ENCODE measurements around the gene CRELD1. TPM values are rescaled to one million over a fixed set of nuclear protein-coding genes. Genes with fewer than 3 reads are reported as not detected.

The CRELD1 gene, protein sequence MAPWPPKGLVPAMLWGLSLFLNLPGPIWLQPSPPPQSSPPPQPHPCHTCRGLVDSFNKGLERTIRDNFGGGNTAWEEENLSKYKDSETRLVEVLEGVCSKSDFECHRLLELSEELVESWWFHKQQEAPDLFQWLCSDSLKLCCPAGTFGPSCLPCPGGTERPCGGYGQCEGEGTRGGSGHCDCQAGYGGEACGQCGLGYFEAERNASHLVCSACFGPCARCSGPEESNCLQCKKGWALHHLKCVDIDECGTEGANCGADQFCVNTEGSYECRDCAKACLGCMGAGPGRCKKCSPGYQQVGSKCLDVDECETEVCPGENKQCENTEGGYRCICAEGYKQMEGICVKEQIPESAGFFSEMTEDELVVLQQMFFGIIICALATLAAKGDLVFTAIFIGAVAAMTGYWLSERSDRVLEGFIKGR
- polyA plus RNA-seq (2012; ENCODE audit: insufficient read length, low read depth), result 24.2 TPM

DNA sequence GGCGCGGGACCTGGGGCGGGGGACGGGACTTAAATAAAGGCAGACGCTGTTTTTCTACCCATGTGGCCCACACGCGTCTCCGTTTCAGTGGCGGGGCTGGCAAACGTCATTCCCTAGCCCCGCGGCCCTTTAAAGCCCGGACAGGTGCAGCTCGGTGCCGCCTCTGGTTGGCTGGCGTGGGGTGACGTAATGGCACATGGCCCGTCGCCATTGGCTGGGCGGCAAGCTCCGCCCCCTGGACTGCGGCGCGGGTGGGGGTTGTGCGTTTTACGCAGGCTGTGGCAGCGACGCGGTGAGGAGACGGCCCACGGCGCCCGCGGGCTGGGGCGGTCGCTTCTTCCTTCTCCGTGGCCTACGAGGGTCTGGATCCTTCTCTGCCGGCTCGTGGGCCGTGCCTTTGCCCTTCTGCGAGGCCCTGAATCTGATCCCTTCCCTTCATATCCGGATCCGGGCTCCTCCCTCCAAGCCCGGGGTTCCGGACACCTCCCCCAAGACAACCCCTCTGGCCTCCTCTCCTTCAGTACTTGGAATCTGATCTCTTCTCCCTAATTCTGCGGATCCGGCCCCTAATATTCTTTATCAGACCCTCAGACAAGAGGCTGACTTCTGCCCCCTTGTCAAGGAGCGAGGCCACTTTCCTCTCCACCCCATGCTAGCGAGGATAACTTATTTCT is at the start of gene CRELD1:
Gene CRELD1 (plus strand): TSS at position 274 of the 674 bp plus-strand sequence. CDS start 605 bp downstream, outside the sequence.
- TF ChIP-seq POLR2AphosphoS5 (IDR thresholded peaks at IDR 0.05; ENCODE audit: low read depth, low read length) (peak; percentile 77), TAF1 (IDR thresholded peaks at IDR 0.05; ENCODE audit: borderline replicate concordance, insufficient read depth, low read length) (no peak), FOXP2 (optimal IDR thresholded peaks at IDR 0.05; ENCODE audit: borderline replicate concordance, extremely low read depth, extremely low read length, insufficient read depth) (peak; percentile 73)
- TF ChIP-seq, protein P1, sequence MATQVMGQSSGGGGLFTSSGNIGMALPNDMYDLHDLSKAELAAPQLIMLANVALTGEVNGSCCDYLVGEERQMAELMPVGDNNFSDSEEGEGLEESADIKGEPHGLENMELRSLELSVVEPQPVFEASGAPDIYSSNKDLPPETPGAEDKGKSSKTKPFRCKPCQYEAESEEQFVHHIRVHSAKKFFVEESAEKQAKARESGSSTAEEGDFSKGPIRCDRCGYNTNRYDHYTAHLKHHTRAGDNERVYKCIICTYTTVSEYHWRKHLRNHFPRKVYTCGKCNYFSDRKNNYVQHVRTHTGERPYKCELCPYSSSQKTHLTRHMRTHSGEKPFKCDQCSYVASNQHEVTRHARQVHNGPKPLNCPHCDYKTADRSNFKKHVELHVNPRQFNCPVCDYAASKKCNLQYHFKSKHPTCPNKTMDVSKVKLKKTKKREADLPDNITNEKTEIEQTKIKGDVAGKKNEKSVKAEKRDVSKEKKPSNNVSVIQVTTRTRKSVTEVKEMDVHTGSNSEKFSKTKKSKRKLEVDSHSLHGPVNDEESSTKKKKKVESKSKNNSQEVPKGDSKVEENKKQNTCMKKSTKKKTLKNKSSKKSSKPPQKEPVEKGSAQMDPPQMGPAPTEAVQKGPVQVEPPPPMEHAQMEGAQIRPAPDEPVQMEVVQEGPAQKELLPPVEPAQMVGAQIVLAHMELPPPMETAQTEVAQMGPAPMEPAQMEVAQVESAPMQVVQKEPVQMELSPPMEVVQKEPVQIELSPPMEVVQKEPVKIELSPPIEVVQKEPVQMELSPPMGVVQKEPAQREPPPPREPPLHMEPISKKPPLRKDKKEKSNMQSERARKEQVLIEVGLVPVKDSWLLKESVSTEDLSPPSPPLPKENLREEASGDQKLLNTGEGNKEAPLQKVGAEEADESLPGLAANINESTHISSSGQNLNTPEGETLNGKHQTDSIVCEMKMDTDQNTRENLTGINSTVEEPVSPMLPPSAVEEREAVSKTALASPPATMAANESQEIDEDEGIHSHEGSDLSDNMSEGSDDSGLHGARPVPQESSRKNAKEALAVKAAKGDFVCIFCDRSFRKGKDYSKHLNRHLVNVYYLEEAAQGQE (IDR thresholded peaks at IDR 0.05; ENCODE audit: insufficient read depth in 1 of 2, low read depth in 2 of 2, low read length in 2 of 2), result no peak

DNA sequence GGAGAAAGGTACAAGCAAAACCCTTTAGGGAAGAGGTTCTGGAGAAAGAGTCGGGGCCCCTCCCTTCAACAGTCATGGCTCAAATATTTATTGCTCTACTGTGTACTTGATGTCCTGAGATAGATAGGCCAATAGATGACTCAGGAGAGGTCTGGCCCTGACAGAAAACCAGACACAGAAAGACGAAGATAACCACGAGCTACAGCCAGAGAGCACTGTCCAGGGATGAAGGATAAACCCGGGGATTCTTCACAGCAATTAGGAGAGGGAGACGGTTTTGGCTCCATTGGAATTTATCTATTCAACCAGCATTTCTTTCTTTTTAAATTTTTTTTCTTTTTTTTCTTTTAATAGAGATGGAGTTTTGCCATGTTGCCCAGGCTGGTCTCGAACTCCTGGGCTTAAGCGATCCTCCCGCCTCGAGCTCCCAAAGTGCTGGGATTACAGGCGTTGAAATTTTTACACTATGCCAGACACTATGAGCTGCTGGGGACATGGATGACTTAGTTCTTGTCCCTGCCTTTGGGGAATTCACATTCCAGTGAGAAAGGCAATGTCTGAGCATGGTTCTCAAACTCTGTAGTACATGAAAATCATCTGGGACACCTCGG is 49.0 kb upstream of the CRELD1 start:
- no peak for TF ChIP-seq TAF1 (IDR thresholded peaks at IDR 0.05; ENCODE audit: borderline replicate concordance, insufficient read depth, low read length)
- no peak for TF ChIP-seq SIN3A (IDR thresholded peaks at IDR 0.05; ENCODE audit: borderline replicate concordance, insufficient read depth, low read length)
- TF ChIP-seq, protein P1 (IDR thresholded peaks at IDR 0.05; ENCODE audit: insufficient read depth in 1 of 2, low read depth in 2 of 2, low read length in 2 of 2), result no peak
- no peak for TF ChIP-seq POLR2AphosphoS5 (IDR thresholded peaks at IDR 0.05; ENCODE audit: low read depth, low read length)
- TF ChIP-seq FOXP2 (optimal IDR thresholded peaks at IDR 0.05; ENCODE audit: borderline replicate concordance, extremely low read depth, extremely low read length, insufficient read depth), result no peak

DNA sequence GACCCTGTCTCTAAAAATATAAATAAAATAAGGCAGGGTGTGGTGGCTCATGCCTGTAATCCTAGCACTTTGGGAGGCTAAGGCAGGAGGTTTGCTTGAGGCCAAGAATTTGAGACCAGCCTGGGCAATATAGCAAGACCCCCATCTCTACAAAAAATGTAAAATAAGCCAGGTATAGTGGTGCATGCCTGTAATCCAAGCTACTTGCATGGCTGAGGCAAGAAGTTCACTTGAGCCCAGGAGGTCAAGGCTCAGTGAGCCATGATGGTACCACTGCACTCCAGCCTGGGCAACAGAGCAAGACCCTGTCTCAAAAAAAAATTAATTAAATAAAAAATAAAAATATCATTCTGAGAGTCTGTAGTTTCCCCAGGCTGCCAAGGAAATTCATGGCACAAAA is 47.3 kb upstream of the CRELD1 start:
- TF ChIP-seq FOXP2 (optimal IDR thresholded peaks at IDR 0.05; ENCODE audit: borderline replicate concordance, extremely low read depth, extremely low read length, insufficient read depth) (no peak), POLR2AphosphoS5 (IDR thresholded peaks at IDR 0.05; ENCODE audit: low read depth, low read length) (no peak), TAF1 (IDR thresholded peaks at IDR 0.05; ENCODE audit: borderline replicate concordance, insufficient read depth, low read length) (no peak), SIN3A (IDR thresholded peaks at IDR 0.05; ENCODE audit: borderline replicate concordance, insufficient read depth, low read length) (no peak)
- TF ChIP-seq, protein P1 (IDR thresholded peaks at IDR 0.05; ENCODE audit: insufficient read depth in 1 of 2, low read depth in 2 of 2, low read length in 2 of 2), result no peak

DNA sequence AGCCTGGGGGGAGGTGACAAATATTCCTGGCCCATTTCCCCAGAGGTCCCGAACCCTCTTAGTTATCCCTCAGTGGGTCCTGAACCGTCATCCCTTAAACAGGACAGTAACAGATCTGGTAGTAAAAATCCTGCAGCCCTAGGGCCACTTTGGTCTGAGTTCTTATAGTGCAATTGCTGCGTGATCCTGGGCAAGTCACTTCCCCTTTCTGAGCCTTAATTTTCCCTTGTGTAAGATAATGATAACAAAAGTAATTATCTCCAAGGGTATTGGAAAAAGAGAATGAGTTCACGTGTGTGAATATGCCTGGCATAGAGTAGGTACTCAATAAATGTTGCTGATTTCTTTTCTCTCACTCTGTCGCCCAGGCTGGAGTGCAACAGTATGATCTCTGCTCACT is 46.2 kb upstream of the CRELD1 start:
- TF ChIP-seq TAF1 (IDR thresholded peaks at IDR 0.05; ENCODE audit: borderline replicate concordance, insufficient read depth, low read length) (no peak), POLR2AphosphoS5 (IDR thresholded peaks at IDR 0.05; ENCODE audit: low read depth, low read length) (no peak), FOXP2 (optimal IDR thresholded peaks at IDR 0.05; ENCODE audit: borderline replicate concordance, extremely low read depth, extremely low read length, insufficient read depth) (no peak), SIN3A (IDR thresholded peaks at IDR 0.05; ENCODE audit: borderline replicate concordance, insufficient read depth, low read length) (no peak)
- TF ChIP-seq, protein P1 (IDR thresholded peaks at IDR 0.05; ENCODE audit: insufficient read depth in 1 of 2, low read depth in 2 of 2, low read length in 2 of 2), result no peak

Data from PFSK-1 (cell line).